HuH-7.5 (cell line): ENCODE data around the gene SUSD5.
"Not testable (repeated sequence)": the region's sequence is repeated elsewhere in the genome, so short reads cannot be mapped to it uniquely, and the experiment has no call there.

ENCODE experiments used
- DNase-seq: peaks from one replicate; pipeline ENCODE4 v3.0.0; 2011; ENCODE audit warnings: low spot score

The SUSD5 gene

GRCh38 chr3:33152363-33153360, 65.9 kb downstream of the SUSD5 start:
- no peak for DNase-seq

- DNase-seq, result no peak
Measured at GRCh38 chr3:33149342-33149741, 69.3 kb downstream of the SUSD5 start.

- no peak for DNase-seq
Measured at GRCh38 chr3:33146791-33147445, 71.7 kb downstream of the SUSD5 start.

GRCh38 chr3:33145901-33146580, 72.6 kb downstream of the SUSD5 start:
- no peak for DNase-seq

GRCh38 chr3:33145221-33145900, 73.2 kb downstream of the SUSD5 start:
- no peak for DNase-seq

GRCh38 chr3:33144433-33144832, 74.2 kb downstream of the SUSD5 start:
- no peak for DNase-seq

- DNase-seq, result no peak
Measured at GRCh38 chr3:33141006-33141405, 77.6 kb downstream of the SUSD5 start.

GRCh38 chr3:33139996-33140395, 78.6 kb downstream of the SUSD5 start:
- DNase-seq, result no peak

- DNase-seq, result not testable (repeated sequence)
Measured at GRCh38 chr3:33139006-33139623, 79.5 kb downstream of the SUSD5 start.

- no peak for DNase-seq
Measured at GRCh38 chr3:33137691-33138090, 80.9 kb downstream of the SUSD5 start.

GRCh38 chr3:33134026-33134625, 84.5 kb downstream of the SUSD5 start:
- DNase-seq, result no peak

- no peak for DNase-seq
Measured at GRCh38 chr3:33132019-33132360, 86.6 kb downstream of the SUSD5 start.

- DNase-seq, result peak; percentile 56
Measured at GRCh38 chr3:33131331-33132018, 87.1 kb downstream of the SUSD5 start.

GRCh38 chr3:33130144-33130543, 88.5 kb downstream of the SUSD5 start:
- no peak for DNase-seq

GRCh38 chr3:33128706-33129105, 89.9 kb downstream of the SUSD5 start:
- DNase-seq, result no peak

GRCh38 chr3:33125840-33126239, 92.8 kb downstream of the SUSD5 start:
- no peak for DNase-seq

GRCh38 chr3:33124638-33125037, 94.0 kb downstream of the SUSD5 start:
- DNase-seq, result no peak

- DNase-seq, result no peak
Measured at GRCh38 chr3:33122991-33123390, 95.6 kb downstream of the SUSD5 start.

- DNase-seq, result no peak
Measured at GRCh38 chr3:33119891-33120290, 98.7 kb downstream of the SUSD5 start.

- DNase-seq, result no peak
Measured at GRCh38 chr3:33117461-33117860, 101.1 kb downstream of the SUSD5 start.
